HG02678 (cell line): Measurements from ENCODE around the gene WFDC1.

Source experiments
- ATAC-seq: cut with Tn5 transposase; IDR thresholded peaks from one replicate; pipeline ENCODE4 v1.9.1; 2021; ENCODE audit warnings: mild to moderate bottlenecking, moderate library complexity; ENCODE audit not compliant: unreplicated experiment

The WFDC1 gene

GRCh38 chr16:84349862-84350684, 55.4 kb downstream of the WFDC1 start:
- ATAC-seq = no peak

GRCh38 chr16:84350685-84351400, 56.2 kb downstream of the WFDC1 start:
- ATAC-seq = no peak

GRCh38 chr16:84351630-84352029, 57.0 kb downstream of the WFDC1 start:
- ATAC-seq = no peak

GRCh38 chr16:84354306-84354705, 59.6 kb downstream of the WFDC1 start:
- ATAC-seq = no peak

GRCh38 chr16:84355149-84355548, 60.5 kb downstream of the WFDC1 start:
- ATAC-seq = no peak

GRCh38 chr16:84356176-84356575, 61.5 kb downstream of the WFDC1 start:
- ATAC-seq = no peak

GRCh38 chr16:84356591-84357116, 62.0 kb downstream of the WFDC1 start:
- no peak for ATAC-seq

GRCh38 chr16:84357191-84357651, 62.5 kb downstream of the WFDC1 start:
- ATAC-seq = no peak

GRCh38 chr16:84358601-84359295, 64.1 kb downstream of the WFDC1 start:
- ATAC-seq = no peak

GRCh38 chr16:84359326-84359725, 64.6 kb downstream of the WFDC1 start:
- ATAC-seq = no peak

- no peak for ATAC-seq
Observed at GRCh38 chr16:84360170-84360569, 65.5 kb downstream of the WFDC1 start.

GRCh38 chr16:84360748-84361147, 66.1 kb downstream of the WFDC1 start:
- ATAC-seq = no peak

GRCh38 chr16:84361546-84361945, 66.9 kb downstream of the WFDC1 start:
- no peak for ATAC-seq

- no peak for ATAC-seq
Observed at GRCh38 chr16:84362471-84362941, 67.8 kb downstream of the WFDC1 start.

GRCh38 chr16:84366208-84366607, 71.5 kb downstream of the WFDC1 start:
- ATAC-seq = no peak

GRCh38 chr16:84367297-84367680, 72.6 kb downstream of the WFDC1 start:
- ATAC-seq = no peak

- no peak for ATAC-seq
Observed at GRCh38 chr16:84367750-84368307, 73.2 kb downstream of the WFDC1 start.

- ATAC-seq = no peak
Observed at GRCh38 chr16:84368308-84368996, 73.8 kb downstream of the WFDC1 start, which contains the start of gene ATP2C2. ATP2C2 (plus strand) TSS chr16:84368538; CDS start chr16:84368616, 78 bp downstream.

- no peak for ATAC-seq
Observed at GRCh38 chr16:84369105-84369504, 74.4 kb downstream of the WFDC1 start.

- ATAC-seq = no peak
Observed at GRCh38 chr16:84369938-84370627, 75.4 kb downstream of the WFDC1 start.
